ENCODE data around the gene PSMB3. TPM values are rescaled to one million over a fixed set of nuclear protein-coding genes. Genes with fewer than 3 reads are reported as not detected.

Gene PSMB3
- total RNA-seq, 1 experiment from 2014 or later, result 273 TPM

DNA sequence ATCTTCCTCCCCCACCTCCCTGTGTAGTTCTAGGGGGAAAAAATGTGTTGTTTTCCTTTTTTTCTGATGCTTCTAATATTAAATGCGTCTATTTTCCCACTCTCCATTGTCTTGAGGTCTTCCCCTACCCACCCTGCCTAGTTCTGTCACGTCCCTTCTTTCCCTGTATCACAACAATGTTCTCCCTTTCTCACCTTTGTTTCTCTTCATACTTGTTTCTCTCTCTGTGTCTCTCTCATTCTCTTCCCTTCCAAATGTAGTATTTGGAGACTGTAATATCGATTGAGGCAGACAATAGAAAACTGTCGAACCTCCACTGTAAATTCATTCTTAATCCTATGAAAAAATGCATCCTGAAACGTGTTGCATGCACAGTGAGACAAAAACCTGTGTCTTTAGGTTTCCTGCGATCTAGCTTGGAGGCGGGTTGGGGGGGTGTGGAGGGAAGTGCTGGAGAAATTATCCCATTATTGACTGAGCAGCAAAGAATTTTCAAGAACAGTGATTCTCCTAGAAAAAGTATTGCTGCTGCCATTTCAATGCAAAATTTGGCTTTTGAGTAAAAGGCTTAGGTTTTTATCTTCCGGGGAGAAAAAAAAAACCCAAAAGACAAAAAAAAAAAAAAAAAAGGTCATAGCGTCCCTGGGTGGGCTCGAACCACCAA is 1.3 kb upstream of the PSMB3 start:
- H3K27ac Mint-ChIP-seq, result no peak overlapping the region
- TF ChIP-seq, protein P1, sequence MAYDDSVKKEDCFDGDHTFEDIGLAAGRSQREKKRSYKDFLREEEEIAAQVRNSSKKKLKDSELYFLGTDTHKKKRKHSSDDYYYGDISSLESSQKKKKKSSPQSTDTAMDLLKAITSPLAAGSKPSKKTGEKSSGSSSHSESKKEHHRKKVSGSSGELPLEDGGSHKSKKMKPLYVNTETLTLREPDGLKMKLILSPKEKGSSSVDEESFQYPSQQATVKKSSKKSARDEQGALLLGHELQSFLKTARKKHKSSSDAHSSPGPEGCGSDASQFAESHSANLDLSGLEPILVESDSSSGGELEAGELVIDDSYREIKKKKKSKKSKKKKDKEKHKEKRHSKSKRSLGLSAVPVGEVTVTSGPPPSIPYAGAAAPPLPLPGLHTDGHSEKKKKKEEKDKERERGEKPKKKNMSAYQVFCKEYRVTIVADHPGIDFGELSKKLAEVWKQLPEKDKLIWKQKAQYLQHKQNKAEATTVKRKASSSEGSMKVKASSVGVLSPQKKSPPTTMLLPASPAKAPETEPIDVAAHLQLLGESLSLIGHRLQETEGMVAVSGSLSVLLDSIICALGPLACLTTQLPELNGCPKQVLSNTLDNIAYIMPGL (CRISPR knock-in tag; IDR thresholded peaks at IDR 0.05), result no peak
- TF ChIP-seq, protein P2, sequence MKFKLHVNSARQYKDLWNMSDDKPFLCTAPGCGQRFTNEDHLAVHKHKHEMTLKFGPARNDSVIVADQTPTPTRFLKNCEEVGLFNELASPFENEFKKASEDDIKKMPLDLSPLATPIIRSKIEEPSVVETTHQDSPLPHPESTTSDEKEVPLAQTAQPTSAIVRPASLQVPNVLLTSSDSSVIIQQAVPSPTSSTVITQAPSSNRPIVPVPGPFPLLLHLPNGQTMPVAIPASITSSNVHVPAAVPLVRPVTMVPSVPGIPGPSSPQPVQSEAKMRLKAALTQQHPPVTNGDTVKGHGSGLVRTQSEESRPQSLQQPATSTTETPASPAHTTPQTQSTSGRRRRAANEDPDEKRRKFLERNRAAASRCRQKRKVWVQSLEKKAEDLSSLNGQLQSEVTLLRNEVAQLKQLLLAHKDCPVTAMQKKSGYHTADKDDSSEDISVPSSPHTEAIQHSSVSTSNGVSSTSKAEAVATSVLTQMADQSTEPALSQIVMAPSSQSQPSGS (CRISPR knock-in tag; IDR thresholded peaks at IDR 0.05; ENCODE audit: borderline replicate concordance, low read depth), result no peak
- TF ChIP-seq ZBTB21 (CRISPR knock-in tag; IDR thresholded peaks at IDR 0.05; ENCODE audit: borderline replicate concordance) (0 out of 2 replicates have a peak, but pooled peaks have one; percentile 13), PRRX2 (CRISPR knock-in tag; IDR thresholded peaks at IDR 0.05) (no peak), NR1H2 (CRISPR knock-in tag; IDR thresholded peaks at IDR 0.05) (no peak), ZNF423 (CRISPR knock-in tag; IDR thresholded peaks at IDR 0.05) (0 out of 2 replicates have a peak, but pooled peaks have one; percentile 3)
- TF ChIP-seq, protein P3, sequence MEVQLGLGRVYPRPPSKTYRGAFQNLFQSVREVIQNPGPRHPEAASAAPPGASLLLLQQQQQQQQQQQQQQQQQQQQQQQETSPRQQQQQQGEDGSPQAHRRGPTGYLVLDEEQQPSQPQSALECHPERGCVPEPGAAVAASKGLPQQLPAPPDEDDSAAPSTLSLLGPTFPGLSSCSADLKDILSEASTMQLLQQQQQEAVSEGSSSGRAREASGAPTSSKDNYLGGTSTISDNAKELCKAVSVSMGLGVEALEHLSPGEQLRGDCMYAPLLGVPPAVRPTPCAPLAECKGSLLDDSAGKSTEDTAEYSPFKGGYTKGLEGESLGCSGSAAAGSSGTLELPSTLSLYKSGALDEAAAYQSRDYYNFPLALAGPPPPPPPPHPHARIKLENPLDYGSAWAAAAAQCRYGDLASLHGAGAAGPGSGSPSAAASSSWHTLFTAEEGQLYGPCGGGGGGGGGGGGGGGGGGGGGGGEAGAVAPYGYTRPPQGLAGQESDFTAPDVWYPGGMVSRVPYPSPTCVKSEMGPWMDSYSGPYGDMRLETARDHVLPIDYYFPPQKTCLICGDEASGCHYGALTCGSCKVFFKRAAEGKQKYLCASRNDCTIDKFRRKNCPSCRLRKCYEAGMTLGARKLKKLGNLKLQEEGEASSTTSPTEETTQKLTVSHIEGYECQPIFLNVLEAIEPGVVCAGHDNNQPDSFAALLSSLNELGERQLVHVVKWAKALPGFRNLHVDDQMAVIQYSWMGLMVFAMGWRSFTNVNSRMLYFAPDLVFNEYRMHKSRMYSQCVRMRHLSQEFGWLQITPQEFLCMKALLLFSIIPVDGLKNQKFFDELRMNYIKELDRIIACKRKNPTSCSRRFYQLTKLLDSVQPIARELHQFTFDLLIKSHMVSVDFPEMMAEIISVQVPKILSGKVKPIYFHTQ (CRISPR knock-in tag; IDR thresholded peaks at IDR 0.05), result no peak
- TF ChIP-seq, protein P4, sequence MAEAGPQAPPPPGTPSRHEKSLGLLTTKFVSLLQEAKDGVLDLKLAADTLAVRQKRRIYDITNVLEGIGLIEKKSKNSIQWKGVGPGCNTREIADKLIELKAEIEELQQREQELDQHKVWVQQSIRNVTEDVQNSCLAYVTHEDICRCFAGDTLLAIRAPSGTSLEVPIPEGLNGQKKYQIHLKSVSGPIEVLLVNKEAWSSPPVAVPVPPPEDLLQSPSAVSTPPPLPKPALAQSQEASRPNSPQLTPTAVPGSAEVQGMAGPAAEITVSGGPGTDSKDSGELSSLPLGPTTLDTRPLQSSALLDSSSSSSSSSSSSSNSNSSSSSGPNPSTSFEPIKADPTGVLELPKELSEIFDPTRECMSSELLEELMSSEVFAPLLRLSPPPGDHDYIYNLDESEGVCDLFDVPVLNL (CRISPR knock-in tag; IDR thresholded peaks at IDR 0.05; ENCODE audit: borderline replicate concordance, low read depth), result no peak

DNA sequence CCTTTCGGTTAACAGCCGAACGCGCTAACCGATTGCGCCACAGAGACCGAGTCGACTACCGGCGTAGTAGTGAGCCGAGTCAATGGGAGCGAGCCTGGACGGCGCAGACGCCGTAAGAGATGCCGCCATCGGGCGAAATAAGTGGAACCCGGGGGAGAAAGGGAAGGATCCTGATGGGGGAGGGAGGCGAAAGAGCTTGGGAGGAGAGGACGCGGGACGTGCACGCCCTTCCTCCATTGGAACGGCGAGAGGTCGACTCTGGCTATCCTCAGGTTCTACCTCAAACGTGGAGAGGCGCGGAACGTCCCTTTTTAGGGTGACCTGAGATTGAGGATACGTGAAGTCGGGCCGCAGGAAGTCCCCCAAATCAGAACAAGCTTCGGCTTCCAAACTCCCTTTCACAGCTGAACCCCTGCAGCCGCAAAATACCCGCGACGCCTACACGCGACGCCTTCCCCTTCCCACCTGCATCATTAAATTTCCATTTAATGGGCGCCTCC is 683 bp upstream of the PSMB3 start:
- peak; percentile 85 for DNase-seq (ENCODE audit: low spot score)
- ATAC-seq, result peak; percentile 4
- Mint-ChIP-seq H3K4me1 (peaks cover 16% of the 10 kb centered on the region), H3K27ac (peak overlapping the region; percentile 96), H3K27me3 (ENCODE audit: low read depth) (peaks cover 2% of the 10 kb centered on the region), H3K4me3 (peak overlapping the region; percentile 97), H3K9me3 (no peaks in the 10 kb centered on the region), H3K36me3 (peaks cover 23% of the 10 kb centered on the region)
- ChIA-PET POLR2A (interaction anchor here (0.5 to 1.0 kb wide), 2 partner anchors 102 to 343 kb away, joined by 3 read pairs; partner anchors contain the start of gene RPL23), CTCF (interaction anchor here (0.9 to 4.4 kb wide), 7 partner anchors 10 to 423 kb away, joined by 3 to 45 read pairs (median 4); no protein-coding TSS in a partner anchor)
- TF ChIP-seq NFE2L1 (CRISPR knock-in tag; IDR thresholded peaks at IDR 0.05) (no peak), CREB1 (CRISPR knock-in tag; IDR thresholded peaks at IDR 0.05) (0 out of 2 replicates have a peak, but pooled peaks have one; percentile 19), FOXP1 (CRISPR knock-in tag; IDR thresholded peaks at IDR 0.05; ENCODE audit: borderline replicate concordance) (no peak; the same call in 1 of the 2 replicates), MYBL2 (CRISPR knock-in tag; IDR thresholded peaks at IDR 0.05) (no peak), ZBTB21 (CRISPR knock-in tag; IDR thresholded peaks at IDR 0.05; ENCODE audit: borderline replicate concordance) (peak; percentile 60; the same call in 1 of the 2 replicates), ZNF232 (CRISPR knock-in tag; IDR thresholded peaks at IDR 0.05) (peak; percentile 64; the same call in 1 of the 2 replicates), SMAD3 (CRISPR knock-in tag; IDR thresholded peaks at IDR 0.05; ENCODE audit: borderline replicate concordance) (peak; percentile 63; the same call in 1 of the 2 replicates), HMGA2 (CRISPR knock-in tag; IDR thresholded peaks at IDR 0.05) (no peak), FOXK1 (CRISPR knock-in tag; IDR thresholded peaks at IDR 0.05) (no peak)
- TF ChIP-seq, protein P5, sequence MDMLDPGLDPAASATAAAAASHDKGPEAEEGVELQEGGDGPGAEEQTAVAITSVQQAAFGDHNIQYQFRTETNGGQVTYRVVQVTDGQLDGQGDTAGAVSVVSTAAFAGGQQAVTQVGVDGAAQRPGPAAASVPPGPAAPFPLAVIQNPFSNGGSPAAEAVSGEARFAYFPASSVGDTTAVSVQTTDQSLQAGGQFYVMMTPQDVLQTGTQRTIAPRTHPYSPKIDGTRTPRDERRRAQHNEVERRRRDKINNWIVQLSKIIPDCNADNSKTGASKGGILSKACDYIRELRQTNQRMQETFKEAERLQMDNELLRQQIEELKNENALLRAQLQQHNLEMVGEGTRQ (CRISPR knock-in tag; IDR thresholded peaks at IDR 0.05), result 0 out of 2 replicates have a peak, but pooled peaks have one; percentile 26
- TF ChIP-seq, protein P2 (CRISPR knock-in tag; IDR thresholded peaks at IDR 0.05; ENCODE audit: borderline replicate concordance, low read depth), result no peak
- TF ChIP-seq, protein P6, sequence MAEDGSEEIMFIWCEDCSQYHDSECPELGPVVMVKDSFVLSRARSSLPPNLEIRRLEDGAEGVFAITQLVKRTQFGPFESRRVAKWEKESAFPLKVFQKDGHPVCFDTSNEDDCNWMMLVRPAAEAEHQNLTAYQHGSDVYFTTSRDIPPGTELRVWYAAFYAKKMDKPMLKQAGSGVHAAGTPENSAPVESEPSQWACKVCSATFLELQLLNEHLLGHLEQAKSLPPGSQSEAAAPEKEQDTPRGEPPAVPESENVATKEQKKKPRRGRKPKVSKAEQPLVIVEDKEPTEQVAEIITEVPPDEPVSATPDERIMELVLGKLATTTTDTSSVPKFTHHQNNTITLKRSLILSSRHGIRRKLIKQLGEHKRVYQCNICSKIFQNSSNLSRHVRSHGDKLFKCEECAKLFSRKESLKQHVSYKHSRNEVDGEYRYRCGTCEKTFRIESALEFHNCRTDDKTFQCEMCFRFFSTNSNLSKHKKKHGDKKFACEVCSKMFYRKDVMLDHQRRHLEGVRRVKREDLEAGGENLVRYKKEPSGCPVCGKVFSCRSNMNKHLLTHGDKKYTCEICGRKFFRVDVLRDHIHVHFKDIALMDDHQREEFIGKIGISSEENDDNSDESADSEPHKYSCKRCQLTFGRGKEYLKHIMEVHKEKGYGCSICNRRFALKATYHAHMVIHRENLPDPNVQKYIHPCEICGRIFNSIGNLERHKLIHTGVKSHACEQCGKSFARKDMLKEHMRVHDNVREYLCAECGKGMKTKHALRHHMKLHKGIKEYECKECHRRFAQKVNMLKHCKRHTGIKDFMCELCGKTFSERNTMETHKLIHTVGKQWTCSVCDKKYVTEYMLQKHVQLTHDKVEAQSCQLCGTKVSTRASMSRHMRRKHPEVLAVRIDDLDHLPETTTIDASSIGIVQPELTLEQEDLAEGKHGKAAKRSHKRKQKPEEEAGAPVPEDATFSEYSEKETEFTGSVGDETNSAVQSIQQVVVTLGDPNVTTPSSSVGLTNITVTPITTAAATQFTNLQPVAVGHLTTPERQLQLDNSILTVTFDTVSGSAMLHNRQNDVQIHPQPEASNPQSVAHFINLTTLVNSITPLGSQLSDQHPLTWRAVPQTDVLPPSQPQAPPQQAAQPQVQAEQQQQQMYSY (CRISPR knock-in tag; IDR thresholded peaks at IDR 0.05), result no peak

More for the DNA sequence above, 1.3 kb upstream of the PSMB3 start:
- peaks cover 2% of the 10 kb centered on the region for H3K27me3 Mint-ChIP-seq (ENCODE audit: low read depth)
- peaks cover 21% of the 10 kb centered on the region for H3K4me1 Mint-ChIP-seq
- H3K9me3 Mint-ChIP-seq, result no peaks in the 10 kb centered on the region
- ATAC-seq, result no peak
- DNase-seq (ENCODE audit: low spot score), result no peak
- peak overlapping the region; percentile 97 for H3K4me3 Mint-ChIP-seq
- CTCF ChIA-PET, result interaction anchor here (1.0 to 4.4 kb wide), 5 partner anchors 16 to 193 kb away, joined by 3 to 45 read pairs (median 3); no protein-coding TSS in a partner anchor
- peaks cover 18% of the 10 kb centered on the region for H3K36me3 Mint-ChIP-seq
- POLR2A ChIA-PET, result no interaction called here

All from WTC11 (cell line).